ENCODE measurements around the gene PIAS2.

DNA sequence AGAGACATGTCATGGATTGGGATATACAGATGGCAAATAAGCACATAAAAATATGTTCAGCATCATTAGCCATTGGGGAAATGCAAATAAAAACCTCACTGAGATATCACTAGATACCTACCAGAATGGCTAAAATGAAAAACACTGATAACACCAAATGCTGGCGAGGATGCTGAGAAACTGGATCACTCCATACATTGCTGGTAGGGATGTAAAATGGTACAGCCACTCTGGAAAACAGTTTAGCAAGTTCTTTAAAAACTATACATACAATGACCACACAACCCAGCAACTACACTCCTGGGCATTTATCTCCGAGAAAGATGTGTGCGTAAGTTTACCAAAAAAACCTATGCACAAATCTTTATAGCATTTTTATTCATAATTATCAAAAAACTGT is 13.9 kb downstream of the PIAS2 start:
- TF ChIP-seq, protein P1, sequence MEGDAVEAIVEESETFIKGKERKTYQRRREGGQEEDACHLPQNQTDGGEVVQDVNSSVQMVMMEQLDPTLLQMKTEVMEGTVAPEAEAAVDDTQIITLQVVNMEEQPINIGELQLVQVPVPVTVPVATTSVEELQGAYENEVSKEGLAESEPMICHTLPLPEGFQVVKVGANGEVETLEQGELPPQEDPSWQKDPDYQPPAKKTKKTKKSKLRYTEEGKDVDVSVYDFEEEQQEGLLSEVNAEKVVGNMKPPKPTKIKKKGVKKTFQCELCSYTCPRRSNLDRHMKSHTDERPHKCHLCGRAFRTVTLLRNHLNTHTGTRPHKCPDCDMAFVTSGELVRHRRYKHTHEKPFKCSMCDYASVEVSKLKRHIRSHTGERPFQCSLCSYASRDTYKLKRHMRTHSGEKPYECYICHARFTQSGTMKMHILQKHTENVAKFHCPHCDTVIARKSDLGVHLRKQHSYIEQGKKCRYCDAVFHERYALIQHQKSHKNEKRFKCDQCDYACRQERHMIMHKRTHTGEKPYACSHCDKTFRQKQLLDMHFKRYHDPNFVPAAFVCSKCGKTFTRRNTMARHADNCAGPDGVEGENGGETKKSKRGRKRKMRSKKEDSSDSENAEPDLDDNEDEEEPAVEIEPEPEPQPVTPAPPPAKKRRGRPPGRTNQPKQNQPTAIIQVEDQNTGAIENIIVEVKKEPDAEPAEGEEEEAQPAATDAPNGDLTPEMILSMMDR (IDR thresholded peaks at IDR 0.05; ENCODE audit: low read depth, low read length, missing input control), result no peak
- TF ChIP-seq, protein P2, sequence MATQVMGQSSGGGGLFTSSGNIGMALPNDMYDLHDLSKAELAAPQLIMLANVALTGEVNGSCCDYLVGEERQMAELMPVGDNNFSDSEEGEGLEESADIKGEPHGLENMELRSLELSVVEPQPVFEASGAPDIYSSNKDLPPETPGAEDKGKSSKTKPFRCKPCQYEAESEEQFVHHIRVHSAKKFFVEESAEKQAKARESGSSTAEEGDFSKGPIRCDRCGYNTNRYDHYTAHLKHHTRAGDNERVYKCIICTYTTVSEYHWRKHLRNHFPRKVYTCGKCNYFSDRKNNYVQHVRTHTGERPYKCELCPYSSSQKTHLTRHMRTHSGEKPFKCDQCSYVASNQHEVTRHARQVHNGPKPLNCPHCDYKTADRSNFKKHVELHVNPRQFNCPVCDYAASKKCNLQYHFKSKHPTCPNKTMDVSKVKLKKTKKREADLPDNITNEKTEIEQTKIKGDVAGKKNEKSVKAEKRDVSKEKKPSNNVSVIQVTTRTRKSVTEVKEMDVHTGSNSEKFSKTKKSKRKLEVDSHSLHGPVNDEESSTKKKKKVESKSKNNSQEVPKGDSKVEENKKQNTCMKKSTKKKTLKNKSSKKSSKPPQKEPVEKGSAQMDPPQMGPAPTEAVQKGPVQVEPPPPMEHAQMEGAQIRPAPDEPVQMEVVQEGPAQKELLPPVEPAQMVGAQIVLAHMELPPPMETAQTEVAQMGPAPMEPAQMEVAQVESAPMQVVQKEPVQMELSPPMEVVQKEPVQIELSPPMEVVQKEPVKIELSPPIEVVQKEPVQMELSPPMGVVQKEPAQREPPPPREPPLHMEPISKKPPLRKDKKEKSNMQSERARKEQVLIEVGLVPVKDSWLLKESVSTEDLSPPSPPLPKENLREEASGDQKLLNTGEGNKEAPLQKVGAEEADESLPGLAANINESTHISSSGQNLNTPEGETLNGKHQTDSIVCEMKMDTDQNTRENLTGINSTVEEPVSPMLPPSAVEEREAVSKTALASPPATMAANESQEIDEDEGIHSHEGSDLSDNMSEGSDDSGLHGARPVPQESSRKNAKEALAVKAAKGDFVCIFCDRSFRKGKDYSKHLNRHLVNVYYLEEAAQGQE (IDR thresholded peaks at IDR 0.05), result no peak
- TF ChIP-seq RAD21 (IDR thresholded peaks at IDR 0.05), result no peak
- TF ChIP-seq GABPA (IDR thresholded peaks at IDR 0.05 in 1 of 2, conservative IDR thresholded peaks at IDR 0.05 in 1 of 2), result no peak
- TF ChIP-seq TAF1 (conservative IDR thresholded peaks at IDR 0.05), result no peak
- no peak for TF ChIP-seq EGR1 (IDR thresholded peaks at IDR 0.05; ENCODE audit: low read depth in 2 of 2)
- TF ChIP-seq RXRA (IDR thresholded peaks at IDR 0.05), result no peak
- TF ChIP-seq, protein P3, sequence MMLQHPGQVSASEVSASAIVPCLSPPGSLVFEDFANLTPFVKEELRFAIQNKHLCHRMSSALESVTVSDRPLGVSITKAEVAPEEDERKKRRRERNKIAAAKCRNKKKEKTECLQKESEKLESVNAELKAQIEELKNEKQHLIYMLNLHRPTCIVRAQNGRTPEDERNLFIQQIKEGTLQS (IDR thresholded peaks at IDR 0.05), result no peak
- TF ChIP-seq HNF4A (conservative IDR thresholded peaks at IDR 0.05), result no peak
- no peak for TF ChIP-seq YY1 (IDR thresholded peaks at IDR 0.05)
- no peak for TF ChIP-seq JUND (IDR thresholded peaks at IDR 0.05)

Data from liver (tissue), 3 donors.